HEK293 (cell line): Measurements from ENCODE around the gene YPEL5.

Experiments used
- BCL11A ChIP-seq: fragments of 450-650 bp; formaldehyde crosslinking; IDR thresholded peaks from 2 replicates; pipeline ENCODE4 v1.5.1; 2016; ENCODE audit warnings: low read depth, missing biosample characterization, missing genetic modification characterization
- CTCF ChIP-seq: fragments of 450-650 bp; formaldehyde crosslinking; IDR thresholded peaks from 2 replicates; pipeline ENCODE4 v1.5.1; 2016; ENCODE audit warnings: missing biosample characterization, missing genetic modification characterization
- MYNN ChIP-seq: fragments of 450-650 bp; formaldehyde crosslinking; IDR thresholded peaks from 2 replicates; pipeline ENCODE4 v1.5.1; 2016; ENCODE audit warnings: missing biosample characterization, missing genetic modification characterization, borderline replicate concordance
- SP2 ChIP-seq: fragments of 450-650 bp; formaldehyde crosslinking; IDR thresholded peaks from 2 replicates; pipeline ENCODE4 v1.5.1; 2016; ENCODE audit warnings: missing biosample characterization, missing genetic modification characterization
- YY1 ChIP-seq: fragments of 450-650 bp; formaldehyde crosslinking; IDR thresholded peaks from 2 replicates; pipeline ENCODE4 v1.5.1; 2018; ENCODE audit warnings: missing biosample characterization, missing genetic modification characterization
- ZBTB8A ChIP-seq: fragments of 450-650 bp; formaldehyde crosslinking; IDR thresholded peaks from 2 replicates; pipeline ENCODE4 v1.5.1; 2016; ENCODE audit warnings: missing biosample characterization, missing genetic modification characterization
- ZNF133 ChIP-seq: fragments of 450-650 bp; formaldehyde crosslinking; IDR thresholded peaks from 2 replicates; pipeline ENCODE4 v1.5.1; 2016; ENCODE audit warnings: missing biosample characterization, missing genetic modification characterization
- ZNF2 ChIP-seq: fragments of 450-650 bp; formaldehyde crosslinking; IDR thresholded peaks from 2 replicates; pipeline ENCODE4 v1.5.1; 2016; ENCODE audit warnings: missing biosample characterization, missing genetic modification characterization

GRCh38 chr2:30192314-30192713 is 45.5 kb downstream of the YPEL5 start:
- TF ChIP-seq CTCF (tag by site-specific recombination) (no peak), SP2 (tag by site-specific recombination) (no peak), MYNN (tag by site-specific recombination) (no peak), ZBTB8A (tag by site-specific recombination) (no peak), BCL11A (tag by site-specific recombination) (no peak), YY1 (tag by site-specific recombination) (no peak), ZNF2 (tag by site-specific recombination) (no peak), ZNF133 (tag by site-specific recombination) (no peak)
